ENCODE results near the gene COA6.

Gene COA6

GRCh38 chr1:234431255-234431654 is 58.0 kb downstream of the COA6 start:
- H3K27ac ChIP-seq = no peak overlapping the region
- no peak for TF ChIP-seq CTCF (IDR thresholded peaks at IDR 0.05)
- no peak for TF ChIP-seq ZFX (IDR thresholded peaks at IDR 0.05; ENCODE audit: borderline replicate concordance)

DNA sequence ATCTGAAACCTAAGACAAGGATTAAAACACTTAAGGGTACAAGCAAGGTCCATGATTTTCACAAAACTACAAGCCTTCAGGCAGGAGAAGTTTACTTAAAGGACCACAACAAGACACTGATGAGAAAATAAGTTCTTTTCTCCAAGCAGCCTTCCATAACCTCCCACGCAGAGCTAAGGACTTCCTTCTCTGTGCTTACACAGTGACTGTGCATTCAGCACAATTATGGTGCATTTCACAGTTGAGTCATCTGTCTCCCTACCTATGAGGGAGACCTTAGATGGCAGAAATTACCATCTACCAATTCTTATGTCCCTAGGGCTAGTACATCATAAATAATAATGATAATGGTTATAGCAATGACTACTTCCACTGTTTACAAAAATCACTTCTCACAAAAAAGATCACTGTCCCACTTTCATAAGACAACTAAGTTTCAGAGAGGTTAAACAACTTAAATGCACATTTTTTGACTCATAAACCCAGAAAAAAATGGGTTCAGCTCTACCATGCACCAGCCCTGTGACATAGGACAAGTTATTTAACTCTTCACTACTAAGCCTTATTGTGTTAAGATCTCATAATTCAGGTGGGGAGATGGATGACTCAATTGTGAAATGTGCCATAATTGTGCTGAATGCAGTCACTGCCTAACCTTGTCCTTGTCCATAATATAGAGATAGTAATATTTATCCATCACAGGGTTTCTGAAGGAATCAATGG is 60.5 kb downstream of the COA6 start:
- no peak overlapping the region for H3K27ac ChIP-seq
- TF ChIP-seq ZFX (IDR thresholded peaks at IDR 0.05; ENCODE audit: borderline replicate concordance) = no peak
- TF ChIP-seq CTCF (IDR thresholded peaks at IDR 0.05) = no peak
